WTC11 (cell line): ENCODE data around the gene LTN1. TPM values are rescaled to one million over a fixed set of nuclear protein-coding genes. Genes with fewer than 3 reads are reported as not detected.

Experiments
- ATAC-seq: fragments of 200-7000 bp; cut with Tn5 transposase; 2 replicates; pipeline ENCODE4 v1.10.0; 2021; ENCODE audit warnings: mild to moderate bottlenecking, moderate library complexity
- CTCF ChIA-PET: fragments of 300-600 bp; sonication (Branson Sonifier 250); formaldehyde crosslinking; loops from one replicate; lab custom pipeline; 2021; ENCODE audit warnings: antibody characterized with exemption; lab: Charles Lee
- POLR2A ChIA-PET: fragments of 350-600 bp; sonication (Branson Sonifier 250); formaldehyde crosslinking; loops from one replicate; lab custom pipeline; 2021; ENCODE audit warnings: antibody characterized with exemption; lab: Charles Lee
- DNase-seq: peaks from one replicate; pipeline ENCODE4 v3.0.0; 2021; ENCODE audit warnings: low spot score
- H3K27ac Mint-ChIP-seq: 2 replicates; pipeline ENCODE4 v1.8.0; 2021; ENCODE audit warnings: mixed read lengths
- H3K27me3 Mint-ChIP-seq: 2 replicates; pipeline ENCODE4 v1.8.0; 2021; ENCODE audit warnings: low read depth, mild to moderate bottlenecking, moderate library complexity, mixed read lengths
- H3K36me3 Mint-ChIP-seq: 2 replicates; pipeline ENCODE4 v1.8.0; 2021; ENCODE audit warnings: mixed read lengths
- H3K4me1 Mint-ChIP-seq: 2 replicates; pipeline ENCODE4 v1.8.0; 2022; ENCODE audit warnings: mixed read lengths
- H3K4me3 Mint-ChIP-seq: 2 replicates; pipeline ENCODE4 v1.8.0; 2021; ENCODE audit warnings: mild to moderate bottlenecking, moderate library complexity, mixed read lengths
- H3K9me3 Mint-ChIP-seq: 2 replicates; pipeline ENCODE4 v1.8.0; 2021; ENCODE audit warnings: mixed read lengths
- CBFB ChIP-seq: sonication (generic); formaldehyde crosslinking; IDR thresholded peaks from 2 replicates; pipeline ENCODE4 v1.8.1; 2022; ENCODE audit warnings: mild to moderate bottlenecking, low read depth, missing genetic modification reagents
- CREM ChIP-seq: sonication (generic); formaldehyde crosslinking; IDR thresholded peaks from 2 replicates; pipeline ENCODE4 v1.8.1; 2022; ENCODE audit warnings: mild to moderate bottlenecking, missing genetic modification reagents, moderate library complexity
- FOXJ3 ChIP-seq: sonication (generic); formaldehyde crosslinking; IDR thresholded peaks from 2 replicates; pipeline ENCODE4 v1.9.0; 2021; ENCODE audit warnings: missing genetic modification reagents, mild to moderate bottlenecking, borderline replicate concordance
- FOXP1 ChIP-seq: sonication (generic); formaldehyde crosslinking; IDR thresholded peaks from 2 replicates; pipeline ENCODE4 v1.8.0; 2022; ENCODE audit warnings: missing genetic modification reagents, mild to moderate bottlenecking, moderate library complexity, borderline replicate concordance
- GRHL2 ChIP-seq: fragments of 250-450 bp; sonication (Bioruptor Pico); IDR thresholded peaks from 2 replicates; pipeline ENCODE4 v1.8.0; 2022; ENCODE audit warnings: mild to moderate bottlenecking, moderate library complexity; ENCODE audit not compliant: insufficient replicate concordance, severe bottlenecking
- JAZF1 ChIP-seq: fragments of 250-450 bp; sonication (Bioruptor Pico); IDR thresholded peaks from 2 replicates; pipeline ENCODE4 v1.9.0; 2021; ENCODE audit warnings: moderate library complexity, mild to moderate bottlenecking, inconsistent platforms
- KAT7 ChIP-seq: sonication (generic); formaldehyde crosslinking; IDR thresholded peaks from 2 replicates; pipeline ENCODE4 v1.8.1; 2023; ENCODE audit warnings: missing genetic modification reagents, mild to moderate bottlenecking, borderline replicate concordance
- NR2C2 ChIP-seq: sonication (generic); formaldehyde crosslinking; IDR thresholded peaks from 2 replicates; pipeline ENCODE4 v1.8.0; 2022; ENCODE audit warnings: mild to moderate bottlenecking, missing genetic modification reagents
- TCF7 ChIP-seq: sonication (generic); formaldehyde crosslinking; IDR thresholded peaks from 2 replicates; pipeline ENCODE4 v1.8.0; 2022; ENCODE audit warnings: mild to moderate bottlenecking, low read depth, missing genetic modification reagents, moderate library complexity
- ZNF219 ChIP-seq: sonication (generic); formaldehyde crosslinking; IDR thresholded peaks from 2 replicates; pipeline ENCODE4 v1.8.0; 2023; ENCODE audit warnings: missing genetic modification reagents, mild to moderate bottlenecking, borderline replicate concordance
- ZNF232 ChIP-seq: sonication (generic); formaldehyde crosslinking; IDR thresholded peaks from 2 replicates; pipeline ENCODE4 v1.8.0; 2022; ENCODE audit warnings: mild to moderate bottlenecking, missing genetic modification reagents
- ZNF263 ChIP-seq: sonication (generic); formaldehyde crosslinking; IDR thresholded peaks from 2 replicates; pipeline ENCODE4 v1.8.1; 2022; ENCODE audit warnings: low read depth, mild to moderate bottlenecking, moderate library complexity, missing genetic modification reagents
- ZNF317 ChIP-seq: sonication (generic); formaldehyde crosslinking; IDR thresholded peaks from 2 replicates; pipeline ENCODE4 v1.8.1; 2023; ENCODE audit warnings: low read depth, mild to moderate bottlenecking, moderate library complexity, missing genetic modification reagents, borderline replicate concordance
- total RNA-seq: library from RNA; stranded (reverse); gene quantifications from 3 replicates; pipeline ENCODE4 v1.2.3, GENCODE V29; 2021
- TF ChIP-seq, protein P1 (sequence below): fragments of 250-450 bp; sonication (Bioruptor Pico); IDR thresholded peaks from 2 replicates; pipeline ENCODE4 v1.9.0; 2021; ENCODE audit warnings: mild to moderate bottlenecking, borderline replicate concordance
- TF ChIP-seq, protein P2 (sequence below): sonication (generic); formaldehyde crosslinking; IDR thresholded peaks from 2 replicates; pipeline ENCODE4 v1.8.1; 2022; ENCODE audit warnings: low read depth, mild to moderate bottlenecking, moderate library complexity, missing genetic modification reagents, borderline replicate concordance
- TF ChIP-seq, protein P3 (sequence below): sonication (generic); formaldehyde crosslinking; IDR thresholded peaks from 2 replicates; pipeline ENCODE4 v1.8.0; 2022; ENCODE audit warnings: mild to moderate bottlenecking, missing genetic modification reagents
- TF ChIP-seq, protein P4 (sequence below): sonication (generic); formaldehyde crosslinking; conservative IDR thresholded peaks from 2 replicates; pipeline ENCODE4 v1.8.1; 2022; ENCODE audit warnings: mild to moderate bottlenecking, missing genetic modification reagents
- TF ChIP-seq, protein P5 (sequence below): sonication (generic); formaldehyde crosslinking; IDR thresholded peaks from 2 replicates; pipeline ENCODE4 v1.8.0; 2023; ENCODE audit warnings: mild to moderate bottlenecking, missing genetic modification reagents

LTN1 gene
- total RNA-seq, 1 experiment from 2014 or later, result 23.0 TPM

DNA sequence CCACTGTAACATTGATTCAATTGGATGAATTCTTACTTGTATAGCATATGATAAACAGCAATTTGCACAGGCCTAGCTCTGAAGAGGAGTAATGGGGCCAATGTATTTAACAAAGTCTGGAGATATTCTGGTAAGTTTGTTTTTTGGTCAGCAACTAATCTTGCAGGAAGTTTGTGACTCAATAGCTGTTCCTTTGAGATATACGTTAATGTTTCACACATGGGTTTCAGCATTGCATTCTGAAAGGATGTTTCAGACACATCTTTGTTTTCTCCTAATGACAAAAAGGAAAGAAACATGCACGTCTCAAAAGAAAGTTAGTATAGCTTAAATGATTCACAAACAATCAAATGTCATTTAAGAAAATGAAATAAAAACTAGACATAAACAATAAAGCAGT, 49.0 kb downstream of the LTN1 start:
- no peaks in the 10 kb centered on the region for H3K27me3 Mint-ChIP-seq

DNA sequence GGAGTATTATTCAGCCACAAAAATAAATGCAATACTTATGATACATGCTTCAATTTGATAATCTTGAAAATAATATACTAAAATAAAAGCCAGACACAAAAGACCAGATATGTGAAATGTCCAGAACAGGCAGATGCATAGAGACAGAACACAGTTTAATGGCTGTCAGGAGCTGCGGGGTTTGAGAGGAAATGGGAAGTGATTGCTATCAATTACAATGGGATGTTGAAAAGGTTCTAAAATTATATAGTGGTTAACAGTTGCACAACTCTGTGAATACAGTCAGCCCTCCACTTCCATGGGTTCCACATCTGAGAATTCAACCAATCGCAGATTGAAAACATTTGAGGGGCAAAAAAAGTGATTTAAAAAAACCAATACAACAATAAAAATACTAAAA, 54.0 kb downstream of the LTN1 start:
- no peak overlapping the region for H3K4me3 Mint-ChIP-seq
- TF ChIP-seq, protein P1, sequence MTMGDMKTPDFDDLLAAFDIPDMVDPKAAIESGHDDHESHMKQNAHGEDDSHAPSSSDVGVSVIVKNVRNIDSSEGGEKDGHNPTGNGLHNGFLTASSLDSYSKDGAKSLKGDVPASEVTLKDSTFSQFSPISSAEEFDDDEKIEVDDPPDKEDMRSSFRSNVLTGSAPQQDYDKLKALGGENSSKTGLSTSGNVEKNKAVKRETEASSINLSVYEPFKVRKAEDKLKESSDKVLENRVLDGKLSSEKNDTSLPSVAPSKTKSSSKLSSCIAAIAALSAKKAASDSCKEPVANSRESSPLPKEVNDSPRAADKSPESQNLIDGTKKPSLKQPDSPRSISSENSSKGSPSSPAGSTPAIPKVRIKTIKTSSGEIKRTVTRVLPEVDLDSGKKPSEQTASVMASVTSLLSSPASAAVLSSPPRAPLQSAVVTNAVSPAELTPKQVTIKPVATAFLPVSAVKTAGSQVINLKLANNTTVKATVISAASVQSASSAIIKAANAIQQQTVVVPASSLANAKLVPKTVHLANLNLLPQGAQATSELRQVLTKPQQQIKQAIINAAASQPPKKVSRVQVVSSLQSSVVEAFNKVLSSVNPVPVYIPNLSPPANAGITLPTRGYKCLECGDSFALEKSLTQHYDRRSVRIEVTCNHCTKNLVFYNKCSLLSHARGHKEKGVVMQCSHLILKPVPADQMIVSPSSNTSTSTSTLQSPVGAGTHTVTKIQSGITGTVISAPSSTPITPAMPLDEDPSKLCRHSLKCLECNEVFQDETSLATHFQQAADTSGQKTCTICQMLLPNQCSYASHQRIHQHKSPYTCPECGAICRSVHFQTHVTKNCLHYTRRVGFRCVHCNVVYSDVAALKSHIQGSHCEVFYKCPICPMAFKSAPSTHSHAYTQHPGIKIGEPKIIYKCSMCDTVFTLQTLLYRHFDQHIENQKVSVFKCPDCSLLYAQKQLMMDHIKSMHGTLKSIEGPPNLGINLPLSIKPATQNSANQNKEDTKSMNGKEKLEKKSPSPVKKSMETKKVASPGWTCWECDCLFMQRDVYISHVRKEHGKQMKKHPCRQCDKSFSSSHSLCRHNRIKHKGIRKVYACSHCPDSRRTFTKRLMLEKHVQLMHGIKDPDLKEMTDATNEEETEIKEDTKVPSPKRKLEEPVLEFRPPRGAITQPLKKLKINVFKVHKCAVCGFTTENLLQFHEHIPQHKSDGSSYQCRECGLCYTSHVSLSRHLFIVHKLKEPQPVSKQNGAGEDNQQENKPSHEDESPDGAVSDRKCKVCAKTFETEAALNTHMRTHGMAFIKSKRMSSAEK (CRISPR knock-in tag), result no peak
- no peak for TF ChIP-seq ZNF232 (CRISPR knock-in tag)
- TF ChIP-seq, protein P2, sequence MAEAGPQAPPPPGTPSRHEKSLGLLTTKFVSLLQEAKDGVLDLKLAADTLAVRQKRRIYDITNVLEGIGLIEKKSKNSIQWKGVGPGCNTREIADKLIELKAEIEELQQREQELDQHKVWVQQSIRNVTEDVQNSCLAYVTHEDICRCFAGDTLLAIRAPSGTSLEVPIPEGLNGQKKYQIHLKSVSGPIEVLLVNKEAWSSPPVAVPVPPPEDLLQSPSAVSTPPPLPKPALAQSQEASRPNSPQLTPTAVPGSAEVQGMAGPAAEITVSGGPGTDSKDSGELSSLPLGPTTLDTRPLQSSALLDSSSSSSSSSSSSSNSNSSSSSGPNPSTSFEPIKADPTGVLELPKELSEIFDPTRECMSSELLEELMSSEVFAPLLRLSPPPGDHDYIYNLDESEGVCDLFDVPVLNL (CRISPR knock-in tag), result no peak
- no peak for TF ChIP-seq CREM (CRISPR knock-in tag)
- TF ChIP-seq JAZF1 (CRISPR knock-in tag), result no peak
- no peak for TF ChIP-seq FOXJ3 (CRISPR knock-in tag)
- TF ChIP-seq, protein P3, sequence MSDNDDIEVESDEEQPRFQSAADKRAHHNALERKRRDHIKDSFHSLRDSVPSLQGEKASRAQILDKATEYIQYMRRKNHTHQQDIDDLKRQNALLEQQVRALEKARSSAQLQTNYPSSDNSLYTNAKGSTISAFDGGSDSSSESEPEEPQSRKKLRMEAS, result no peak
- no peak for TF ChIP-seq ZNF317 (CRISPR knock-in tag)
- TF ChIP-seq GRHL2 (CRISPR knock-in tag), result no peak
- TF ChIP-seq NR2C2 (CRISPR knock-in tag), result no peak
- TF ChIP-seq KAT7 (CRISPR knock-in tag), result no peak
- TF ChIP-seq ZNF263 (CRISPR knock-in tag), result no peak
- no peak for TF ChIP-seq FOXP1 (CRISPR knock-in tag)
- no peak for TF ChIP-seq TCF7 (CRISPR knock-in tag)
- TF ChIP-seq ZNF219 (CRISPR knock-in tag), result no peak
- TF ChIP-seq CBFB, result no peak
- TF ChIP-seq, protein P4, sequence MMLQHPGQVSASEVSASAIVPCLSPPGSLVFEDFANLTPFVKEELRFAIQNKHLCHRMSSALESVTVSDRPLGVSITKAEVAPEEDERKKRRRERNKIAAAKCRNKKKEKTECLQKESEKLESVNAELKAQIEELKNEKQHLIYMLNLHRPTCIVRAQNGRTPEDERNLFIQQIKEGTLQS (CRISPR knock-in tag), result no peak
- ChIA-PET POLR2A (no interaction called here), CTCF (interaction anchor here (1.3 kb wide), 1 partner anchor 193 kb away, joined by 8 read pairs; no protein-coding TSS in a partner anchor)
- ATAC-seq (no peak), DNase-seq (no peak)
- H3K36me3 Mint-ChIP-seq, result peaks cover 27% of the 10 kb centered on the region
- H3K9me3 Mint-ChIP-seq, result no peaks in the 10 kb centered on the region
- no peak overlapping the region for H3K27ac Mint-ChIP-seq
- 0 out of 2 replicates have a peak, but pooled peaks cover 2% of the 10 kb centered on the region for H3K4me1 Mint-ChIP-seq
- no peaks in the 10 kb centered on the region for H3K27me3 Mint-ChIP-seq

More for the DNA sequence above, 49.0 kb downstream of the LTN1 start:
- H3K4me1 Mint-ChIP-seq, result 0 out of 2 replicates have a peak, but pooled peaks cover 2% of the 10 kb centered on the region
- POLR2A ChIA-PET, result interaction anchor here (0.6 kb wide), 1 partner anchor 539 kb away, joined by 5 read pairs; no protein-coding TSS in a partner anchor
- TF ChIP-seq NR2C2 (CRISPR knock-in tag), result no peak
- TF ChIP-seq, protein P5, sequence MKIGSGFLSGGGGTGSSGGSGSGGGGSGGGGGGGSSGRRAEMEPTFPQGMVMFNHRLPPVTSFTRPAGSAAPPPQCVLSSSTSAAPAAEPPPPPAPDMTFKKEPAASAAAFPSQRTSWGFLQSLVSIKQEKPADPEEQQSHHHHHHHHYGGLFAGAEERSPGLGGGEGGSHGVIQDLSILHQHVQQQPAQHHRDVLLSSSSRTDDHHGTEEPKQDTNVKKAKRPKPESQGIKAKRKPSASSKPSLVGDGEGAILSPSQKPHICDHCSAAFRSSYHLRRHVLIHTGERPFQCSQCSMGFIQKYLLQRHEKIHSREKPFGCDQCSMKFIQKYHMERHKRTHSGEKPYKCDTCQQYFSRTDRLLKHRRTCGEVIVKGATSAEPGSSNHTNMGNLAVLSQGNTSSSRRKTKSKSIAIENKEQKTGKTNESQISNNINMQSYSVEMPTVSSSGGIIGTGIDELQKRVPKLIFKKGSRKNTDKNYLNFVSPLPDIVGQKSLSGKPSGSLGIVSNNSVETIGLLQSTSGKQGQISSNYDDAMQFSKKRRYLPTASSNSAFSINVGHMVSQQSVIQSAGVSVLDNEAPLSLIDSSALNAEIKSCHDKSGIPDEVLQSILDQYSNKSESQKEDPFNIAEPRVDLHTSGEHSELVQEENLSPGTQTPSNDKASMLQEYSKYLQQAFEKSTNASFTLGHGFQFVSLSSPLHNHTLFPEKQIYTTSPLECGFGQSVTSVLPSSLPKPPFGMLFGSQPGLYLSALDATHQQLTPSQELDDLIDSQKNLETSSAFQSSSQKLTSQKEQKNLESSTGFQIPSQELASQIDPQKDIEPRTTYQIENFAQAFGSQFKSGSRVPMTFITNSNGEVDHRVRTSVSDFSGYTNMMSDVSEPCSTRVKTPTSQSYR (CRISPR knock-in tag), result no peak
- DNase-seq (no peak), ATAC-seq (no peak)
- H3K27ac Mint-ChIP-seq, result no peak overlapping the region
- H3K4me3 Mint-ChIP-seq, result no peak overlapping the region
- CTCF ChIA-PET, result no interaction called here
- H3K9me3 Mint-ChIP-seq, result no peaks in the 10 kb centered on the region
- peaks cover 22% of the 10 kb centered on the region for H3K36me3 Mint-ChIP-seq
